Type B pancreatic cell (in vitro differentiated cells): ENCODE data around the gene ERC1. TPM values are rescaled to one million over a fixed set of nuclear protein-coding genes. Genes with fewer than 3 reads are reported as not detected.
A peak's percentile ranks its signal among the peaks of the same experiment; 100 is the strongest.

ENCODE experiments used
- DNase-seq: peaks from one replicate; pipeline ENCODE4 v3.0.0; 2021; ENCODE audit warnings: mixed read lengths; ENCODE audit not compliant: unreplicated experiment; ENCODE audit errors: extremely low spot score
- H3K27ac Mint-ChIP-seq: 2 replicates; pipeline ENCODE4 v1.8.0; 2021; ENCODE audit warnings: mild to moderate bottlenecking, mixed read lengths
- H3K27me3 Mint-ChIP-seq: 2 replicates; pipeline ENCODE4 v1.8.0; 2021; ENCODE audit warnings: mixed read lengths
- H3K36me3 Mint-ChIP-seq: 2 replicates; pipeline ENCODE4 v1.8.0; 2021; ENCODE audit warnings: mixed read lengths
- H3K4me1 Mint-ChIP-seq: one replicate; pipeline ENCODE4 v1.8.0; 2021; ENCODE audit warnings: mixed read lengths; ENCODE audit not compliant: unreplicated experiment
- H3K4me3 Mint-ChIP-seq: 2 replicates; pipeline ENCODE4 v1.8.0; 2021; ENCODE audit warnings: mild to moderate bottlenecking, mixed read lengths
- H3K9me3 Mint-ChIP-seq: 2 replicates; pipeline ENCODE4 v1.8.0; 2021; ENCODE audit warnings: mixed read lengths
- CTCF ChIP-seq: fragments of 200-600 bp; sonication (generic); conservative IDR thresholded peaks from 2 replicates; pipeline ENCODE4 v1.5.0; 2021; ENCODE audit warnings: antibody characterized with exemption, mild to moderate bottlenecking
- total RNA-seq: library from RNA; stranded (reverse); gene quantifications from 2 replicates; pipeline ENCODE4 v1.2.1, GENCODE V29; 2021; ENCODE audit warnings: low replicate concordance

ERC1 gene
- total RNA-seq, 1 donor from 2014 or later: 62.8 TPM

- peaks cover 5% of the 10 kb centered on the region for H3K9me3 Mint-ChIP-seq
- no peak overlapping the region for H3K4me3 Mint-ChIP-seq
- H3K27ac Mint-ChIP-seq: peak overlapping the region; percentile 1
- peaks cover 50% of the 10 kb centered on the region for H3K36me3 Mint-ChIP-seq
- H3K27me3 Mint-ChIP-seq: no peaks in the 10 kb centered on the region
- no peak for TF ChIP-seq CTCF
- peaks cover 10% of the 10 kb centered on the region for H3K4me1 Mint-ChIP-seq
- DNase-seq: no peak
Measured at GRCh38 chr12:1445807-1446206, 454.8 kb downstream of the ERC1 start.

DNA sequence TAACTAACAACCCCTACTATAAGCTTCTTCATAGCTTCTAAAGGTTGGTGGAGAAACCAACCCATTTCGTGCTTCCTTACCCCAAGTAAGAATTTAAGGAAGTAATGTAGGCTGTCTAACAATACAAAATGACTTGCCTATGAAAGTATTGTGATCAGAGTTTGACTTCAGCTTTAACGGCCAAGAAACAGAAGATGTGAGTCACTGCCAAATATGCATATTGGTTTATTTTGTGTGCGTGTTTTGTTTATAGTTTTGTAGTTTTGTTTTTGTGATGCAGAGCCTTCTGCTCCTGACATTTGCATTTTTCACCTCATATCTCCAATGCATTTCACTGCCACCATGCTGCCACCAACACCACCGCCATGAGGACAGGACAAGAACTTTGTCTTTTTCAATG lies 457.3 kb downstream of the ERC1 start:
- DNase-seq: no peak
- H3K27ac Mint-ChIP-seq: no peak overlapping the region
- peaks cover 64% of the 10 kb centered on the region for H3K36me3 Mint-ChIP-seq
- peaks cover 5% of the 10 kb centered on the region for H3K9me3 Mint-ChIP-seq
- no peak overlapping the region for H3K4me3 Mint-ChIP-seq
- peaks cover 9% of the 10 kb centered on the region for H3K4me1 Mint-ChIP-seq
- no peak for TF ChIP-seq CTCF
- no peaks in the 10 kb centered on the region for H3K27me3 Mint-ChIP-seq

- Mint-ChIP-seq H3K27ac (no peak overlapping the region), H3K9me3 (peaks cover 5% of the 10 kb centered on the region), H3K4me1 (peaks cover 3% of the 10 kb centered on the region), H3K27me3 (no peaks in the 10 kb centered on the region), H3K36me3 (peaks cover 52% of the 10 kb centered on the region), H3K4me3 (no peak overlapping the region)
- TF ChIP-seq CTCF: no peak
- no peak for DNase-seq
Measured at GRCh38 chr12:1453810-1454209, 462.8 kb downstream of the ERC1 start.

GRCh38 chr12:1456885-1457284 lies 465.9 kb downstream of the ERC1 start:
- no peaks in the 10 kb centered on the region for H3K27me3 Mint-ChIP-seq
- no peak overlapping the region for H3K4me3 Mint-ChIP-seq
- no peak for TF ChIP-seq CTCF
- H3K36me3 Mint-ChIP-seq: peaks cover 37% of the 10 kb centered on the region
- H3K9me3 Mint-ChIP-seq: no peaks in the 10 kb centered on the region
- no peak for DNase-seq
- H3K4me1 Mint-ChIP-seq: peaks cover 3% of the 10 kb centered on the region
- H3K27ac Mint-ChIP-seq: no peak overlapping the region

- DNase-seq: no peak
- peaks cover 4% of the 10 kb centered on the region for H3K4me1 Mint-ChIP-seq
Measured at GRCh38 chr12:1457901-1458300, 466.9 kb downstream of the ERC1 start.

More at GRCh38 chr12:1457901-1458300, 466.9 kb downstream of the ERC1 start:
- Mint-ChIP-seq H3K4me3 (no peak overlapping the region), H3K27ac (no peak overlapping the region), H3K36me3 (peaks cover 31% of the 10 kb centered on the region), H3K9me3 (no peaks in the 10 kb centered on the region), H3K27me3 (no peaks in the 10 kb centered on the region)
- no peak for TF ChIP-seq CTCF
